DND-41 (cell line): ENCODE results near the gene EPM2A.
A peak's percentile ranks its signal among the peaks of the same experiment; 100 is the strongest.
"Not testable (repeated sequence)": the region's sequence is repeated elsewhere in the genome, so short reads cannot be mapped to it uniquely, and the experiment has no call there.

Experiments used
- ATAC-seq: fragments of 200-7000 bp; cut with Tn5 transposase; 3 replicates; pipeline ENCODE4 v1.9.1; 2021; ENCODE audit warnings: low read depth; ENCODE audit not compliant: insufficient read depth
- DNase-seq: peaks from one replicate; pipeline ENCODE4 v3.0.0-alpha.2; 2020
- H2AFZ ChIP-seq: 2 replicates; pipeline ENCODE4 v1.6.0; 2012; ENCODE audit warnings: low read depth, low read length
- H3K27ac ChIP-seq: 2 replicates; pipeline ENCODE4 v1.5.1; 2012; ENCODE audit warnings: low read length, inconsistent platforms
- H3K27me3 ChIP-seq: fragments of 200-600 bp; sonication (generic); 2 replicates; pipeline ENCODE4 v1.6.0; 2012; ENCODE audit warnings: low read length, mild to moderate bottlenecking, inconsistent platforms; ENCODE audit not compliant: insufficient read depth, poor library complexity
- H3K36me3 ChIP-seq: 2 replicates; pipeline ENCODE4 v1.5.1; 2012; ENCODE audit warnings: low read length, inconsistent platforms; ENCODE audit not compliant: insufficient read depth
- H3K4me1 ChIP-seq: 2 replicates; pipeline ENCODE4 v1.5.1; 2012; ENCODE audit warnings: mild to moderate bottlenecking, low read length; ENCODE audit not compliant: insufficient read depth
- H3K4me2 ChIP-seq: 2 replicates; pipeline ENCODE4 v1.6.0; 2012; ENCODE audit warnings: mild to moderate bottlenecking, moderate library complexity, low read length, inconsistent platforms; ENCODE audit not compliant: insufficient read depth
- H3K4me3 ChIP-seq, 2 experiments: fragments of 200-600 bp in 1 of 2; shearing (Covaris generic) in 1 of 2; 2 replicates each; pipeline ENCODE4 v1.5.1; 2012 to 2016; ENCODE audit warnings: inconsistent platforms in 2 of 2, low read length in 2 of 2, mild to moderate bottlenecking in 2 of 2, low read depth in 1 of 2, moderate library complexity in 1 of 2
- H3K79me2 ChIP-seq: 2 replicates; pipeline ENCODE4 v1.6.0; 2012; ENCODE audit warnings: low read length, inconsistent platforms; ENCODE audit not compliant: insufficient read depth
- H3K9ac ChIP-seq: 2 replicates; pipeline ENCODE4 v1.6.0; 2012; ENCODE audit warnings: low read depth, mild to moderate bottlenecking, inconsistent platforms, low read length, moderate library complexity
- H3K9me3 ChIP-seq: 2 replicates; pipeline ENCODE4 v1.5.1; 2012; ENCODE audit warnings: low read length, moderate library complexity, mild to moderate bottlenecking, inconsistent platforms; ENCODE audit not compliant: insufficient read depth, severe bottlenecking
- H4K20me1 ChIP-seq: 2 replicates; pipeline ENCODE4 v1.6.0; 2012; ENCODE audit warnings: low read length; ENCODE audit not compliant: insufficient read depth
- EZH2 ChIP-seq: IDR thresholded peaks from 3 replicates; pipeline ENCODE4 v1.6.1; 2012; ENCODE audit warnings: borderline replicate concordance, low read depth, mild to moderate bottlenecking, moderate library complexity, low read length, inconsistent platforms; ENCODE audit not compliant: severe bottlenecking
- TF ChIP-seq, protein P1 (sequence below): IDR thresholded peaks from 2 replicates; pipeline ENCODE4 v1.5.1; 2012; ENCODE audit warnings: borderline replicate concordance, low read length, moderate library complexity, mild to moderate bottlenecking; ENCODE audit not compliant: poor library complexity, severe bottlenecking; ENCODE audit errors: extremely low read depth

EPM2A gene

DNA sequence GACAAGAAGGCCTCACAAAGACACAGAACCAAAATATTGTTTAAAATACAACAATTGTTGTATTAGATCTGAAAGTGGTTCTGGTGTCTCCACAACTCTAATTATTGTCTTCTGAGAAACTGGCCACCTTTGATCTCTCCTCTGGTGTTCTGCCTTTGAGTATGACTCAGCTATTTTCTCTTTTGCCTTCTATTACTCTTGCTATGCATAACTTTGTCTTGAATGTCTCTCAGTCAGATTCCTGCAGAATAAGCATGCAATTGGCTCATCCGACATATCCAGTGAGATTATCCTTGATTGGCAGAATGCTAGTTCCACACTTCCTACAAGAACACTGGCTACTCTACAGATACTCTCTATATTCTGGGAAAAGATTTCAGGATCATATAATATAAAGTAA lies 14.3 kb upstream of the EPM2A start:
- ATAC-seq (peak; percentile 99), DNase-seq (peak; percentile 30)
- Histone ChIP-seq H4K20me1 (no peaks in the 10 kb centered on the region), H3K27me3 (no peaks in the 10 kb centered on the region), H3K36me3 (no peaks in the 10 kb centered on the region), H3K79me2 (no peaks in the 10 kb centered on the region), H3K4me1 (peaks cover 16% of the 10 kb centered on the region), H3K27ac (peak overlapping the region; percentile 24; the same call in 1 of the 2 replicates), H3K4me3 (no peak overlapping the region), H3K4me2 (peak overlapping the region; percentile 47; the same call in 1 of the 2 replicates), H3K9me3 (no peaks in the 10 kb centered on the region), H3K9ac (no peak overlapping the region; the same call in 1 of the 2 replicates), H2AFZ (no peak overlapping the region)
- no peak for TF ChIP-seq EZH2
- TF ChIP-seq, protein P1, sequence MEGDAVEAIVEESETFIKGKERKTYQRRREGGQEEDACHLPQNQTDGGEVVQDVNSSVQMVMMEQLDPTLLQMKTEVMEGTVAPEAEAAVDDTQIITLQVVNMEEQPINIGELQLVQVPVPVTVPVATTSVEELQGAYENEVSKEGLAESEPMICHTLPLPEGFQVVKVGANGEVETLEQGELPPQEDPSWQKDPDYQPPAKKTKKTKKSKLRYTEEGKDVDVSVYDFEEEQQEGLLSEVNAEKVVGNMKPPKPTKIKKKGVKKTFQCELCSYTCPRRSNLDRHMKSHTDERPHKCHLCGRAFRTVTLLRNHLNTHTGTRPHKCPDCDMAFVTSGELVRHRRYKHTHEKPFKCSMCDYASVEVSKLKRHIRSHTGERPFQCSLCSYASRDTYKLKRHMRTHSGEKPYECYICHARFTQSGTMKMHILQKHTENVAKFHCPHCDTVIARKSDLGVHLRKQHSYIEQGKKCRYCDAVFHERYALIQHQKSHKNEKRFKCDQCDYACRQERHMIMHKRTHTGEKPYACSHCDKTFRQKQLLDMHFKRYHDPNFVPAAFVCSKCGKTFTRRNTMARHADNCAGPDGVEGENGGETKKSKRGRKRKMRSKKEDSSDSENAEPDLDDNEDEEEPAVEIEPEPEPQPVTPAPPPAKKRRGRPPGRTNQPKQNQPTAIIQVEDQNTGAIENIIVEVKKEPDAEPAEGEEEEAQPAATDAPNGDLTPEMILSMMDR: no peak

DNA sequence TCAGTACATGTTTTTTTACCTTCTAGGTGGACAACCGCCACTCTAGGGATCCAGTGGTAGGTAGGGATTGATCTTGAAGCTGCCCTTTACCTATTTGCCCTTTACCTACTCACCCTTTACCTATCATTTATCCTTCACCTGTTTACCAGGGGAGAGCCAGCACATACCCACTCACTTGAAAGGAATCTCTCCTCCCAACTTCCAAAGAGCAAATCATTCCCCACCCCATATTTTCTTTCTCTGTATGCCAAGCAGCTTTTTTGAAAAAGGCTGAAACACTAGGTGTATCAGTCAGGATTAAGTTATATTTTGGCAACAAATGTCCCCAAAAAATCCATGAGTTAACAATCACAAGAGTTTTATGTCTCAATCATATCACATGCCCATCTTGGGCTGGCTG lies 10.5 kb upstream of the EPM2A start:
- no peaks in the 10 kb centered on the region for H3K36me3 ChIP-seq
- H4K20me1 ChIP-seq: no peaks in the 10 kb centered on the region
- H3K9ac ChIP-seq: no peak overlapping the region
- H3K4me2 ChIP-seq: no peak overlapping the region
- no peak for TF ChIP-seq EZH2
- TF ChIP-seq, protein P1: no peak
- ATAC-seq (no peak), DNase-seq (no peak)
- H3K79me2 ChIP-seq: no peaks in the 10 kb centered on the region
- H3K27me3 ChIP-seq: no peaks in the 10 kb centered on the region
- no peak overlapping the region for H3K4me3 ChIP-seq
- H3K27ac ChIP-seq: no peak overlapping the region
- no peaks in the 10 kb centered on the region for H3K9me3 ChIP-seq
- H2AFZ ChIP-seq: no peak overlapping the region
- H3K4me1 ChIP-seq: peaks cover 16% of the 10 kb centered on the region

DNA sequence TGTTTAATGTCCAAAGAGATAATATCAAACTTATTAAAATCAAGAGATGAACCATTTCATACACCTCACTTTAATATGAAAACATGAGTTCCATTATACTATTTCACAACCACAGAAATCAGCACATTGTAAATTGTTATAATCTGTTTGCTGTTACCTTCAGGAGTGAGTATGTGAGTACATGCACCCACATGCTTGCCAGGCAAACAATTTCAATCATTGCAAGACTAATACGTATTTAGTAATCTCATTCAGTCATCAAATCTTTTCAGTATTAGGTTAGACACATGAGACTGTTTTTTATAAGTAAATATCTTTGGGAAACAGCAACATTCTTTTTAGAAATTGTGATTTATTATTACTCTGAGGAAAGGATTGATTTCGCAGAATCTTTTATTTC lies 9.3 kb upstream of the EPM2A start:
- Histone ChIP-seq H4K20me1 (no peaks in the 10 kb centered on the region), H3K79me2 (no peaks in the 10 kb centered on the region), H3K4me2 (no peak overlapping the region), H3K4me1 (peaks cover 9% of the 10 kb centered on the region), H3K36me3 (no peaks in the 10 kb centered on the region), H3K27ac (no peak overlapping the region), H3K9me3 (no peaks in the 10 kb centered on the region), H3K4me3 (no peak overlapping the region), H2AFZ (no peak overlapping the region), H3K27me3 (no peaks in the 10 kb centered on the region), H3K9ac (no peak overlapping the region)
- no peak for ATAC-seq
- no peak for DNase-seq
- TF ChIP-seq, protein P1: no peak
- TF ChIP-seq EZH2: no peak

DNA sequence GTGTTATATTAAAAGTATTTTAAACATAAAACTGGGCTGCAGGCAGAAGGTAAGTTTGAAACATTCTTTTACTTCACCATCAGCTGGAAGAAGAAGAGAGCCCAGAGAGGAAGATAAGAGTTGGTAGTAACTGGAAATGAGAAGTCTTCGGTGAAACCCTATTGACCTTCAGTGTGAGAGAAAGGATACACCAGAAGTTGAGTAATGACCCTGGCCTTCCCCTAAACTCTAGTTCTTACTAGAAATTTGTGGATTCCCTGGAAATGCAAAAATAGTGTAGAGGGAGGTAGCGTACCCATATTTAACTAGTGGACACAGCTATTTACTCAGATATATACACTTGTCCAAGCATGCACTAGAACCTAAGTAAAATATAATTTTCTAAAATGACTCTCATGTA lies 8.0 kb upstream of the EPM2A start:
- Histone ChIP-seq H3K4me3 (no peak overlapping the region), H3K79me2 (no peaks in the 10 kb centered on the region), H3K4me2 (no peak overlapping the region), H3K4me1 (no peaks in the 10 kb centered on the region), H4K20me1 (no peaks in the 10 kb centered on the region), H3K27ac (no peak overlapping the region), H2AFZ (no peak overlapping the region), H3K9ac (no peak overlapping the region), H3K9me3 (no peaks in the 10 kb centered on the region), H3K27me3 (no peaks in the 10 kb centered on the region), H3K36me3 (no peaks in the 10 kb centered on the region)
- DNase-seq (no peak), ATAC-seq (no peak)
- TF ChIP-seq, protein P1: no peak
- no peak for TF ChIP-seq EZH2

DNA sequence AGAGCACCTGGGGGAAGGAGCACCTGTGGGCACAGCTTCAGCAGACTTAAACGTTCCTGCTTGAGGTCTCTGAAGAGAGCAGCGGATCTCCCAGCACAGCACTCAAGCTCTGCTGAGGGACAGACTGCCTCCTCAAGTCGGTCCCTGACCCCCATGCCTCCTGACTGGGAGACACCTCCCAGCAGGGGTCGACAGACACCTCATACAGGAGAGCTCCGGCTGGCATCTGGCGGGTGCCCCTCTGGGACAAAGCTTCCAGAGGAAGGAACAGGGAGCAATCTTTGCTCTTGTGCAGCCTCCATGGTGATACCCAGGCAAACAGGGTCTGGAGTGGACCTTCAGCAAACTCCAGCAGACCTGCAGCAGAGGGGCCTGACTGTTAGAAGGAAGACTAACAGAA lies 7.2 kb upstream of the EPM2A start:
- H3K9me3 ChIP-seq, H3K4me2 ChIP-seq, H3K36me3 ChIP-seq, H3K27ac ChIP-seq, H3K4me1 ChIP-seq, ATAC-seq, H3K27me3 ChIP-seq, H3K9ac ChIP-seq, H3K4me3 ChIP-seq, H4K20me1 ChIP-seq, H2AFZ ChIP-seq, H3K79me2 ChIP-seq, DNase-seq: not testable (repeated sequence)
